GM21825 (cell line): Measurements from ENCODE around the gene LRRC23.
A peak's percentile ranks its signal among the peaks of the same experiment; 100 is the strongest.

ENCODE experiments used
- ATAC-seq: cut with Tn5 transposase; IDR thresholded peaks from one replicate; pipeline ENCODE4 v1.9.1; 2021; ENCODE audit warnings: mild to moderate bottlenecking, moderate library complexity; ENCODE audit not compliant: unreplicated experiment

The LRRC23 gene

DNA sequence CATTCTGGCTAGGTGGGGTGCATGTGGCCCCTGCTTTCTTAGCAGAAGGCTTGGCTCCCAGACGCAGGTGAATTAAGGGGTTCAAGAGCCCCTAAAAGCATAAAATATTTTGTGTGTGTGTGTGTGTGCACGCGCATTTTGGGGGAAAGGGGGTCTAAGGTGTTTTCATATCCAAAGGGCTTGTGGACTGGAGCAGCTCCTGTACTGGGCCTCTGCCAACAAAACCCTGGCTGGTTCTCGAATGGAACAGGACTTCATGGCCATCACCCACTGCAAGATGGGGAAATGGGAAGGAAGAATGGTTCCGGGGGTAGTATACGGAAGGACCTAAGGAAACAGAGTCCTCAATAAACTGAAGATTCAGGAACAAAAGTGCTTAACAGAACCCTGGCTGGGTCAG lies 19.2 kb downstream of the LRRC23 start:
- no peak for ATAC-seq

DNA sequence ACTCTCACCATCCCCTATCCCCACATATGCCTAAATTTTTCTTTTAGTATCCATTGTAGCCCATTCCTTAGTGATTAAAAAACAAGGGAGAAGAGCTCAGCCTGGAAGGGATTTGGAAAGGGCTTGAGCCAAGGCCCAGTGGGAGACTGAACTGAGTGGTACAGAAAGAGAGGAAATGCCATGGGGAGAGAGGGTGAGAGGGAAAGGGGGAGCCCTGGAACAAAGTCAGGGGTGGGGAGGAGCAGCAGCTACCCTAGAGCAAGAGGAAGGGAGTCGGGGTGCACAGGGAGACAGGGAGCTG lies 20.6 kb downstream of the LRRC23 start:
- ATAC-seq: no peak

DNA sequence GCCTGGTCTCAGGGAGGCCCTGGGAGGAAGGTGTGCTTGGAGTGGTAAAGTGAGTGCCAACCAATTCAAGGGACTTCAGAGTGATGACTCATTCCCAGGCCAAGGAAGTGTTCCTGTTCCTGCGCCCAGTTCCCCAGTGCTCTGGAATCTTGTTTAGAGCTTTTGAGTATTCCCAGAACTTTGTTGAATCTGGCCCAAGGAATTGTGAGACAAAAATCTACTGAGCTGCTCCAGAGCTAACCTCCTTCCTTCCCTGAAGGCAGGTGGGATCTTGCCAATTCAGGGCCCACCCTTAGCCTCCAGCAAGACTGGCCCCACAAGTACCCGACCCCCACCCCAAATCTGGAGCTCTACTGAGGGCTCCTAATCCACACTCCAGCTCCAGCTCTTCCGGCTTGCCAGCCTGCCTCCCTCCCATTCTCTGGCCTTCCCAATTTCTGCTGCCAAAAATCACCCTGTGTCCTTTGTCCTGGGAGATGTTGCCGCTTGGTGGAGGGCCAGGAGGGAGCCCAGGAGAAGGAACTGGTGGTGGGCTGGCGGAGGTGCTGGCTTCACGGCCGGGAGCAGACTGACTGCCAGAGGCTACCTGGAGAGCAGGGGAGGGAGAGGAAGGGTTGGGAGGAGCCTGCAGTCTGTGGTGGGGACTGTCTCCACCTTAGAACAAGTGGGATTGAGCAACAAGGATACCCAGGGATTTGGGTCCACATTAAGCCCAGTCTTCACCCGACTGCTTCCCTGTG lies 21.1 kb downstream of the LRRC23 start:
- no peak for ATAC-seq

DNA sequence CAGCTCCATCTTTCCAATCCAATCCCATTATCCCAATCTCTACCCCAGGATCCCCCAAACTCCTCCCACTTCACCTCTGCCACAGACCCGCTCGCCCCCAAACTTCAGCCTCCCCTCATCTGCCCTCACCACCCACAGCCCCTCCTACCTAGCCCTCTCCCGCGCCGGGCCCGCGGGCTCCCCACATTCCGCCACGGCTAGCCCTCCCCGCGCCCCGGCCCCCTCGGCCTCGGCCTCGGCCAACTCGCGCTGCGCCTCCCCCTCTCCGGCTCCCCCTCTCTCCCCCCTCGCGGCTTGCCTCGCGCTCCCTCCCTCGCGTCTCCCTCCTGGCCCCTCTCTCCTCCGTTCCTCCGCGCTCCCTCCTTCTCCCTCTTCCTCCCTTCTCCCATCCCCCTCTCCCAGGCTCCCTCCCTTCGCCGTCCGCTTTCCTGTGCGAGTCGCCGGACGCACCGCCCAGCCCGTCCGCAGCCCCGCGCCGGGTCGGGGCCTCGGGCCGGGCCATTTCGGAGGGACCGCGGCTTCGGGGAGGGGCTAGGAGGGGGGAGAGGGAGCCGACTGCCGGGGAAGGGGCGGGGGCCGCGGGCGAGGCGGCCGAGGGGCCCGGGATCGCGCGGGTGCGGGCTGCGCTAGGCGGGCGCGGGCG lies 22.9 kb downstream of the LRRC23 start, which contains the start of gene ATN1:
ATN1 (plus strand) TSS at position 581 of the 643 bp plus-strand sequence. CDS start 6,043 bp downstream, outside the sequence.
- ATAC-seq: no peak

DNA sequence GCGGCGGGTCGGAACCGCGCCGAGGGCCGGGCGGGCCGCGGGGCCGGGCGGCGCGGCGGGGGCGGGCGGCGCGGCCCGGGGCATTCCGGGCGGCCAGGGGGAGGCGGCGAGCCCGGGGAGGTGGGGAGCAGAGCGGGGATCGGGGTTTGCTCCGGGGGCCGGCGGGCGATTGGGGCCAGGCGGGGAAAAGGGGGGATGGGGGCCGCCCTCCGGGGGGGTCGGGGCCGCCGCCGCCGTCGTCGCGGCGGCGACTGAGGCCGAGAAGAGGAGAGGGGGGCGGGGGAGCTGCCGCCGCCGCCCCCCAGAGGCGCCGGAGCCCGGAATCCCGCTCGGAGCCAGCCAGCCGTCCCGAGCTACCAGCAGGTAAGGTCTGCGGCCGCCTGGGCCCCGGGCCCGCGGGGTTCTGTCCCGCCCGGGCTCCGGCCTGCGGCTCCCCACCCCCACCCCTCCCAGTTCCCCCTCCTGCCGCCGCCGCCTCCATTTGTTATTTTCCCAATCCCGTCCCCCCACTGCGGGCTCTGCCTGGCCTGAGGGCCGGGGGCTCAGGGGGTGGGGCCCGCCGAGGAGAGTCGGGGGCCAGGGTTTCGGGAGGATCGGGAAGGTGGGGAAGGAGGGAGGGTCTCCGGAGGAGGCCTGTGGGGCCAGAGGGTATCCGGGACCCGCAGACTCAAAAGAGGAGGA lies 23.5 kb downstream of the LRRC23 start:
- no peak for ATAC-seq

DNA sequence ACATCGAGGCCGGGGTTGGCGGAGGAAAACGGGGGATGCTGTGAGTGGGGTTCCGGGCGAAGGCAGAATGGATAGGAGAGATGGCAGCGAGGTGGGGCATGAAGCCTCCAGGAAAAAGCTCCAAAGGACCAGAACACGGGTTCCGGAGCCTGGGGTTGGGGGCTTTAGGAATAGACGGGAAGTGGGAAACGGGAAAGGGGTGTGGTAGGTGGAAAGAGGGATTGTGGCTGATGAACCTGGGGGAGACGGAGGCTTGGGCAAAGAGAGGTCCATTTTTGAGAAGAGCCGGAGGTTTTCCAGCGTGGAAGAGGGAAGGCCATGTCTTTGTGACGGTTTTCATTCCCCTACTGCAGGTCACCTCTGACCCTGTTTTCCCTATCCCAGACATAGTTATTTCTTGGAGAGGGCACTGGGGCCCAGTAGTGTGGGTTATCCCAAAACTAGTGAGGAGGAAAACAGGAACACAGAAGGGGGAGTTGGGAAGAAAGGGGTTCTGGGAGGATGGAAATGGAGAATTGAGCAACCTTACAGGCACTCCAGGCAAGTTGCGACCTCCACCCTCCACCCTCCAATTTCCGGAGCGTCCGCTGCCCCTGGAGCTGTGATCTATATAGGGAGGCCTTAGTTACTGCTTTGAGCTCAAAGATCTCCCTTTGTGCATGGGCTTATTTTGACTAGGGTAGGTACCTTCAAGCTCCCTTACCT lies 24.2 kb downstream of the LRRC23 start:
- ATAC-seq: no peak

DNA sequence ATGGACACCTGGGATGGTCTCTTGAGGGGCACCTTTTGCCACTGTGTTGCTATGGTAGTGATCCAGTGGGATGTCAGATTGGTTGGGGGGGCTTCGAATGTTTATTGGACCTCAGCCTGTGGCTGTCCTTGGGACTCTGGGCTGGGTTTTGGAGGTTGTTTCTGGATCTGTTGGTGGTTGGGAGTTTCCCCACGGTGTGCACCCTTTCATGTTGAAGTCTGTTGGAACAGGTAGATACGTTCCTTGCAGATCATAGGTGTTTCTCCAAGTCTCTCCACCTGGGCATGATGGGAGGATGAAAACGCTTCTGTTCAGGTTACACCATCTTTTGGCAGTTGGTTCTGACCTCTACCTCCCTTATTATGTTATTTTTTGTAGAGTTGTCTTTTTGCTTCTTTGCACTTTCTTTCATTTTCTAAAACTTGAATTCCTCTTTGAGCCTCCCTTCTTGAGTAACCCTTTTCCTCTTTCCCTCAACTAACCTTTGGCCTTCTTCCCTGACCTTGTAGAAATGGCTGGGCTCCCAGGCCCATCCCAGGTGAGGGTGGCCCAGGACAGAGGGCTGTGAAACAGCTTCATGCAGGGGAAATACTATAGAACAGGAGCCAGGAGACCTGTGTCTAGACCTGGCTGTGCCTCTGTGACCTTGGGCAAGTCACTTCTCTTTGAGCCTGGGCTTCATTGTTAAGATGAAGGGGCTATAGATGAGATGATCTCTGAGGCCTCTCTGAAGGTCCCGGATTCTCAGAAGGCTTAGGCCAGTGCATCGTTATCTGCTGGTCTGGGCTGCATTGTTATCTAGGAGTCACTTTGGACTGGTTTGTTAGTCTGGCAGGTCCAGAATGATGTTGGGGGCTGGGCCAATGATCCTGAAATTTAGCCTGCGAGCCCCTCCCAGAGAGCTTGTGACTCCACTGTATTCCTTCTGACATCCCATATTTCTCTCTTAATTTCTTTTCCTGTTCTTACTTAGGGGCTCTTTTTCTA lies 25.1 kb downstream of the LRRC23 start:
- ATAC-seq: no peak

DNA sequence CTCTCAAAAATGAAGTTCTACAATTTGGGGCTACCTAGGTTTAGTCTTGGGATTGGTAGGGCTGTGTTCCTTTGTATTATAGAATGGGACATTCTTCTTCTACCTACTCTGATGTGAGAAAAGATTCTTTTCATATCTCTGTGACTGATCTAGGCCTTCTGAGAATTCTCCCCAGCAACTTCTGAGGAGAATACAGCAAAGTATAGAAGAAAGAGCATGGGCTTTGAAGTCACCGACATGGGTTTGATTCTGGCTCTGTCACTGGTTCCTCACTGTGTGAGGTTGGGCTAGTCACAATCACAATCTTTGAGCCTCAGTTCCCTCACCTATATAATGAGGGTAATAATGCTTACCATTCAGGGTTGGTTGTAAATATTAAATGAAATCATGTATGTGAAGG lies 28.1 kb downstream of the LRRC23 start:
- ATAC-seq: no peak

DNA sequence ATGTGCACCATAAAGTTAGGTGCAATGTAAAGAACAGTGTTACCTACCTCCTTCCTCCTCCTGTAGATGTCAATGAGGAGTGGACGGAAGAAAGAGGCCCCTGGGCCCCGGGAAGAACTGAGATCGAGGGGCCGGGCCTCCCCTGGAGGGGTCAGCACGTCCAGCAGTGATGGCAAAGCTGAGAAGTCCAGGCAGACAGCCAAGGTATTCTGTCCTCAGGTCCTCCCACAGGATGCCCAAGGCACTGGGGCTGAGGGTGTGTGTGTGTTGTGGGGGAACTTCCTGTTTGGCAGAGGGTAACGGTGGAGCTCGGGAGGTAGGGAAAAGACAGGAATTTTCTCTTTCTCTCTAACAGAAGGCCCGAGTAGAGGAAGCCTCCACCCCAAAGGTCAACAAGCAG lies 29.5 kb downstream of the LRRC23 start:
- ATAC-seq: no peak

DNA sequence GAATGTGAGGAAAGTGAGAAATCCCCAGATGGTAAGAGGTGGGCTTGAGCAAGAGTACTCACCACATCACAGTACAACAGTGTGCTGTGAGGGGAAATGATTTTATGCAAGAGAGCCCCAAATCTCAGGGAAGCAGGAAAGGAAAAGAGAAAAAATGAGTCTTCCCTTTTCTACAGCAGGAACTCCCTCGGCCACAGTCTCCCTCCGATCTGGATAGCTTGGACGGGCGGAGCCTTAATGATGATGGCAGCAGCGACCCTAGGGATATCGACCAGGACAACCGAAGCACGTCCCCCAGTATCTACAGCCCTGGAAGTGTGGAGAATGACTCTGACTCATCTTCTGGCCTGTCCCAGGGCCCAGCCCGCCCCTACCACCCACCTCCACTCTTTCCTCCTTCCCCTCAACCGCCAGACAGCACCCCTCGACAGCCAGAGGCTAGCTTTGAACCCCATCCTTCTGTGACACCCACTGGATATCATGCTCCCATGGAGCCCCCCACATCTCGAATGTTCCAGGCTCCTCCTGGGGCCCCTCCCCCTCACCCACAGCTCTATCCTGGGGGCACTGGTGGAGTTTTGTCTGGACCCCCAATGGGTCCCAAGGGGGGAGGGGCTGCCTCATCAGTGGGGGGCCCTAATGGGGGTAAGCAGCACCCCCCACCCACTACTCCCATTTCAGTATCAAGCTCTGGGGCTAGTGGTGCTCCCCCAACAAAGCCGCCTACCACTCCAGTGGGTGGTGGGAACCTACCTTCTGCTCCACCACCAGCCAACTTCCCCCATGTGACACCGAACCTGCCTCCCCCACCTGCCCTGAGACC lies 31.0 kb downstream of the LRRC23 start:
- ATAC-seq: no peak

DNA sequence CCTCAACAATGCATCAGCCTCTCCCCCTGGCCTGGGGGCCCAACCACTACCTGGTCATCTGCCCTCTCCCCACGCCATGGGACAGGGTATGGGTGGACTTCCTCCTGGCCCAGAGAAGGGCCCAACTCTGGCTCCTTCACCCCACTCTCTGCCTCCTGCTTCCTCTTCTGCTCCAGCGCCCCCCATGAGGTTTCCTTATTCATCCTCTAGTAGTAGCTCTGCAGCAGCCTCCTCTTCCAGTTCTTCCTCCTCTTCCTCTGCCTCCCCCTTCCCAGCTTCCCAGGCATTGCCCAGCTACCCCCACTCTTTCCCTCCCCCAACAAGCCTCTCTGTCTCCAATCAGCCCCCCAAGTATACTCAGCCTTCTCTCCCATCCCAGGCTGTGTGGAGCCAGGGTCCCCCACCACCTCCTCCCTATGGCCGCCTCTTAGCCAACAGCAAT lies 31.6 kb downstream of the LRRC23 start:
- no peak for ATAC-seq

DNA sequence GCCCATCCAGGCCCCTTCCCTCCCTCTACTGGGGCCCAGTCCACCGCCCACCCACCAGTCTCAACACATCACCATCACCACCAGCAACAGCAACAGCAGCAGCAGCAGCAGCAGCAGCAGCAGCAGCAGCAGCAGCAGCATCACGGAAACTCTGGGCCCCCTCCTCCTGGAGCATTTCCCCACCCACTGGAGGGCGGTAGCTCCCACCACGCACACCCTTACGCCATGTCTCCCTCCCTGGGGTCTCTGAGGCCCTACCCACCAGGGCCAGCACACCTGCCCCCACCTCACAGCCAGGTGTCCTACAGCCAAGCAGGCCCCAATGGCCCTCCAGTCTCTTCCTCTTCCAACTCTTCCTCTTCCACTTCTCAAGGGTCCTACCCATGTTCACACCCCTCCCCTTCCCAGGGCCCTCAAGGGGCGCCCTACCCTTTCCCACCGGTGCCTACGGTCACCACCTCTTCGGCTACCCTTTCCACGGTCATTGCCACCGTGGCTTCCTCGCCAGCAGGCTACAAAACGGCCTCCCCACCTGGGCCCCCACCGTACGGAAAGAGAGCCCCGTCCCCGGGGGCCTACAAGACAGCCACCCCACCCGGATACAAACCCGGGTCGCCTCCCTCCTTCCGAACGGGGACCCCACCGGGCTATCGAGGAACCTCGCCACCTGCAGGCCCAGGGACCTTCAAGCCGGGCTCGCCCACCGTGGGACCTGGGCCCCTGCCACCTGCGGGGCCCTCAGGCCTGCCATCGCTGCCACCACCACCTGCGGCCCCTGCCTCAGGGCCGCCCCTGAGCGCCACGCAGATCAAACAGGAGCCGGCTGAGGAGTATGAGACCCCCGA lies 32.2 kb downstream of the LRRC23 start:
- ATAC-seq: no peak

DNA sequence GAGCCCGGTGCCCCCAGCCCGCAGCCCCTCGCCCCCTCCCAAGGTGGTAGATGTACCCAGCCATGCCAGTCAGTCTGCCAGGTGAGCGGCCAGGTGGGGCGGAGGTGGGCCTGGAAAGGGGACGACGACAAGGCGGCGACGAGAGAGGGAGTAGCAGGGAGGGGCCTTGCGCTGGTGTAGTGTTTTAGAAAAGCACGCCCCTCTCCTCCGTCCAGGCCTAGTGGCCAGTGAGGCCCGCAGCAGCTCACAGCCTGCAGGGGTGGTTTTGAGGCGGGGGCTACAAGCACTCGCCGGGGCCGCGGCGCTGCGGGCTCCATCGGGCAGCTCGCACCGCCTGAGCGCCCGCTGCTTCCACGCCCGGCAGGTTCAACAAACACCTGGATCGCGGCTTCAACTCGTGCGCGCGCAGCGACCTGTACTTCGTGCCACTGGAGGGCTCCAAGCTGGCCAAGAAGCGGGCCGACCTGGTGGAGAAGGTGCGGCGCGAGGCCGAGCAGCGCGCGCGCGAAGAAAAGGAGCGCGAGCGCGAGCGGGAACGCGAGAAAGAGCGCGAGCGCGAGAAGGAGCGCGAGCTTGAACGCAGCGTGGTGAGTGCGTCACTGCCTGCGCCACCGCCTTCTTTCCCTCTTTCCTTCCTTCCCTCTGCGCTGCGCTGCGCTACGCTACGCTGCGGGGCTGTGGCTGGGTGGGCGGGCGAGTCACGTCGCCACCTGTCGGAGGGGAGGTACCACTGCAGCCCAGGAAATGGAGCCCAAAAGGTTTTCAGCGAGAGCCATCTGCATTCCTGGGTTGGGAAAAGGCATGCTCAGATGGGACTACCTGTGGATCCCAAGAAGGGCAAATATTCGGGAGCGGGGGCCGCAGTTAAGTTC lies 33.1 kb downstream of the LRRC23 start:
- ATAC-seq: peak; percentile 84

DNA sequence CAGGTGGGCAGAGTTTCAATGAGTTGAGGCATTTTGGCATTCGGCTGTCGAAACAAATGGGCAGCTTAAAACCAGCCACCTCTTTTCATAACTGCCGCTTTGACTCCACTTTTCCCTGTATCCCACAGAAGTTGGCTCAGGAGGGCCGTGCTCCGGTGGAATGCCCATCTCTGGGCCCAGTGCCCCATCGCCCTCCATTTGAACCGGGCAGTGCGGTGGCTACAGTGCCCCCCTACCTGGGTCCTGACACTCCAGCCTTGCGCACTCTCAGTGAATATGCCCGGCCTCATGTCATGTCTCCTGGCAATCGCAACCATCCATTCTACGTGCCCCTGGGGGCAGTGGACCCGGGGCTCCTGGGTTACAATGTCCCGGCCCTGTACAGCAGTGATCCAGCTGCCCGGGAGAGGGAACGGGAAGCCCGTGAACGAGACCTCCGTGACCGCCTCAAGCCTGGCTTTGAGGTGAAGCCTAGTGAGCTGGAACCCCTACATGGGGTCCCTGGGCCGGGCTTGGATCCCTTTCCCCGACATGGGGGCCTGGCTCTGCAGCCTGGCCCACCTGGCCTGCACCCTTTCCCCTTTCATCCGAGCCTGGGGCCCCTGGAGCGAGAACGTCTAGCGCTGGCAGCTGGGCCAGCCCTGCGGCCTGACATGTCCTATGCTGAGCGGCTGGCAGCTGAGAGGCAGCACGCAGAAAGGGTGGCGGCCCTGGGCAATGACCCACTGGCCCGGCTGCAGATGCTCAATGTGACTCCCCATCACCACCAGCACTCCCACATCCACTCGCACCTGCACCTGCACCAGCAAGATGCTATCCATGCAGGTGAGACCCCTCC lies 34.0 kb downstream of the LRRC23 start:
- no peak for ATAC-seq

DNA sequence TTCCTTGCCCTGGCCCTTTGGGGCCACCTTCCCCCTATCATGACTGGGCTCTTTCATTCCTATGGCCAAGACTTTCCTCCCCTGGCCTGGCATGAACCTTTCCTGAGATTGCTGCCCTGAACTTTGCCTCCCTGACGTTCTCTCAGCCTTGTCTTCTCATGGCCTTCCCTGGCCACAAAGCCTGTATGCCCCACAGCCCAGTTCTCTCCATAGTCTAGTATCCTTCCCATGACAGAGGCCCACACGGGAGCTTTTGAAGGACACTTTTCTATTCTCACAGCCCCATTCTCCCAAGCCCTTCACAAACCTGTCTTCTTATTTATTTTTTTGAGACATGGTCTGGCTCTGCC lies 34.5 kb downstream of the LRRC23 start:
- no peak for ATAC-seq

DNA sequence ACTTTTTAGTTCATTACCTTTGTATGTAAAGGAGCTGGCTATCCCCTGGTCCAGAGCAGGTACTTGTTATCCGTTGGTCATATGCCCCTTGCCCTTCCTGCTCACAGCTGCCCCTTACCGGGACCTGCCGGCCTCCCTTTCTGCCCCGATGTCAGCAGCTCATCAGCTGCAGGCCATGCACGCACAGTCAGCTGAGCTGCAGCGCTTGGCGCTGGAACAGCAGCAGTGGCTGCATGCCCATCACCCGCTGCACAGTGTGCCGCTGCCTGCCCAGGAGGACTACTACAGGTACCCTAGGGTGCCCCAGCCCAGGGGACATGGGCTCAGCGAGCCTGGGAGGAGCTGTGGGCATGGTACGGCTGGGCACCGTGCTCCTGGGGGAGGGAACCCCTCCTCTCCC lies 36.6 kb downstream of the LRRC23 start:
- ATAC-seq: no peak

DNA sequence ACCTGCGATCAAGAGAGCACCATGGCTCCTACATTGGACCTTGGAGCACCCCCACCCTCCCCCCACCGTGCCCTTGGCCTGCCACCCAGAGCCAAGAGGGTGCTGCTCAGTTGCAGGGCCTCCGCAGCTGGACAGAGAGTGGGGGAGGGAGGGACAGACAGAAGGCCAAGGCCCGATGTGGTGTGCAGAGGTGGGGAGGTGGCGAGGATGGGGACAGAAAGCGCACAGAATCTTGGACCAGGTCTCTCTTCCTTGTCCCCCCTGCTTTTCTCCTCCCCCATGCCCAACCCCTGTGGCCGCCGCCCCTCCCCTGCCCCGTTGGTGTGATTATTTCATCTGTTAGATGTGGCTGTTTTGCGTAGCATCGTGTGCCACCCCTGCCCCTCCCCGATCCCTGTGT lies 37.2 kb downstream of the LRRC23 start:
- no peak for ATAC-seq
